ENCODE measurements around the gene KLF6.

The KLF6 gene

GRCh38 chr10:3784510-3785250, at the start of gene KLF6:
KLF6 (minus strand) TSS chr10:3785209; CDS start chr10:3785014, 195 bp downstream.
- H3K4me1 ChIP-seq (ENCODE audit: control insufficient read depth, insufficient read depth, low read length) = peaks cover 6% of the 10 kb centered on the region; the same call in 1 of the 2 replicates
- peaks cover 14 to 28% of the 10 kb centered on the region in 2 experiments for H3K36me3 ChIP-seq (ENCODE audit: control insufficient read depth in 2 of 2, insufficient read depth in 1 of 2, low read length in 2 of 2)
- H3K4me3 ChIP-seq (ENCODE audit: low read depth, low read length) = peak within 1 kb of the TSS; percentile 91
- CTCF ChIA-PET = interaction anchor here (0.6 kb wide), 2 partner anchors 38 to 590 kb away, joined by 3 read pairs; no protein-coding TSS in a partner anchor
- POLR2A ChIA-PET = interaction anchor here (0.6 to 4.0 kb wide), 60 partner anchors 9 to 999 kb away, joined by 3 to 57 read pairs (median 4); partner anchors contain the start of gene PITRM1
- no peaks in the 10 kb centered on the region for H3K9me3 ChIP-seq (ENCODE audit: control insufficient read depth, insufficient read depth, low read depth, low read length)
- peak within 1 kb of the TSS; percentile 98 for H3K27ac ChIP-seq (ENCODE audit: extremely low read depth, low read depth, low read length)
- TF ChIP-seq ZXDB (tag by site-specific recombination; IDR thresholded peaks at IDR 0.05) (peak; percentile 48; the same call in 1 of the 2 replicates), ZBTB8A (tag by site-specific recombination; IDR thresholded peaks at IDR 0.05) (peak; percentile 63), SETDB1 (IDR thresholded peaks at IDR 0.05; ENCODE audit: insufficient read length, low read length) (no peak), SP3 (tag by site-specific recombination; IDR thresholded peaks at IDR 0.05) (0 out of 2 replicates have a peak, but pooled peaks have one; percentile 5), PATZ1 (tag by site-specific recombination; IDR thresholded peaks at IDR 0.05) (peak; percentile 20; the same call in 1 of the 2 replicates), ZNF449 (tag by site-specific recombination; IDR thresholded peaks at IDR 0.05) (0 out of 2 replicates have a peak, but pooled peaks have one; percentile 14), ZNF341 (tag by site-specific recombination; IDR thresholded peaks at IDR 0.05; ENCODE audit: low read depth) (peak; percentile 45; the same call in 1 of the 2 replicates), ZNF692 (tag by site-specific recombination; IDR thresholded peaks at IDR 0.05) (peak; percentile 50; the same call in 1 of the 2 replicates), ZSCAN30 (tag by site-specific recombination; IDR thresholded peaks at IDR 0.05) (peak; percentile 55; the same call in 1 of the 2 replicates), ZNF335 (tag by site-specific recombination; conservative IDR thresholded peaks at IDR 0.05) (peak; percentile 83), SP7 (tag by site-specific recombination; IDR thresholded peaks at IDR 0.05) (0 out of 2 replicates have a peak, but pooled peaks have one; percentile 25), ZNF121 (tag by site-specific recombination; IDR thresholded peaks at IDR 0.05) (0 out of 2 replicates have a peak, but pooled peaks have one; percentile 24), ZNF791 (tag by site-specific recombination; IDR thresholded peaks at IDR 0.05) (no peak), ZNF37A (tag by site-specific recombination; IDR thresholded peaks at IDR 0.05) (no peak), IKZF3 (tag by site-specific recombination; IDR thresholded peaks at IDR 0.05) (no peak), ZNF221 (tag by site-specific recombination; IDR thresholded peaks at IDR 0.05; ENCODE audit: borderline replicate concordance) (no peak), ZNF610 (tag by site-specific recombination; IDR thresholded peaks at IDR 0.05; ENCODE audit: borderline replicate concordance) (no peak), PRDM10 (tag by site-specific recombination; IDR thresholded peaks at IDR 0.05) (peak; percentile 88), ZNF184 (tag by site-specific recombination; IDR thresholded peaks at IDR 0.05) (no peak), ZNF626 (tag by site-specific recombination; IDR thresholded peaks at IDR 0.05) (no peak), ZNF398 (tag by site-specific recombination; IDR thresholded peaks at IDR 0.05) (peak; percentile 79), ZBTB26 (tag by site-specific recombination; optimal IDR thresholded peaks at IDR 0.05) (peak; percentile 94)
